ENCODE measurements around the gene ABCE1. TPM values are rescaled to one million over a fixed set of nuclear protein-coding genes. Genes with fewer than 3 reads are reported as not detected.
A peak's percentile ranks its signal among the peaks of the same experiment; 100 is the strongest.
"Not testable (repeated sequence)": the region's sequence is repeated elsewhere in the genome, so short reads cannot be mapped to it uniquely, and the experiment has no call there.

Gene ABCE1
- total and polyA plus RNA-seq, 10 of the 15 experiments (the other 5 are each of a cell fraction or from before 2014, with no cell fraction given): 75.9 to 172 (median 134) TPM

DNA sequence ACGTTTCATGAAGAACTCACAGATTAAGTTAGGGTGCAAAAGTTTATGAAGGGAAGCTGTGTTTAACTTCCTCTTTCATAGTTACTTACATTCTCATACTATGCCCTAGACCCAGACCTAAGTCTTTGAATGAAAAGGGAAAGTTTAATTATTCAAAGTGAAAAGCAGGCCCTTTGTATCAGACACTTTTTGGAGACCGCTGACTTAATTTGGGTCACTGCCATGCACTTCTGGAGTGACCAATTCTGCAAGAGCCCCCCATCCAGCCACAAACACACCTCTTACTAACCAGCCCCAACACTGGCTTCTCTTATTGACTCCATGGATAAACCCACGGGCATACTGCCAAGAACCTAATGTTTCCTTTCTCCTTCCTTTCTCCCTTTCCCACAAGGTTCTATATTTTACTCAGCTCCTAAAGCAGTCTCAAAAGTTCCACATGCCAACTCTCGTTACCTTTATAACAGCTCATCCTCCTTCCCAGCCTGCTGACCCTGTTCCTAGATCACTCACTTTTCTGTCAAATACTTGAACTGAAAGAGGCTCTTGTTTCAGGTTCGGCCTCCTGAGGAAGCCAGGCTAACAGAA lies 34.5 kb downstream of the ABCE1 start (continued):
- TF ChIP-seq, protein P1, sequence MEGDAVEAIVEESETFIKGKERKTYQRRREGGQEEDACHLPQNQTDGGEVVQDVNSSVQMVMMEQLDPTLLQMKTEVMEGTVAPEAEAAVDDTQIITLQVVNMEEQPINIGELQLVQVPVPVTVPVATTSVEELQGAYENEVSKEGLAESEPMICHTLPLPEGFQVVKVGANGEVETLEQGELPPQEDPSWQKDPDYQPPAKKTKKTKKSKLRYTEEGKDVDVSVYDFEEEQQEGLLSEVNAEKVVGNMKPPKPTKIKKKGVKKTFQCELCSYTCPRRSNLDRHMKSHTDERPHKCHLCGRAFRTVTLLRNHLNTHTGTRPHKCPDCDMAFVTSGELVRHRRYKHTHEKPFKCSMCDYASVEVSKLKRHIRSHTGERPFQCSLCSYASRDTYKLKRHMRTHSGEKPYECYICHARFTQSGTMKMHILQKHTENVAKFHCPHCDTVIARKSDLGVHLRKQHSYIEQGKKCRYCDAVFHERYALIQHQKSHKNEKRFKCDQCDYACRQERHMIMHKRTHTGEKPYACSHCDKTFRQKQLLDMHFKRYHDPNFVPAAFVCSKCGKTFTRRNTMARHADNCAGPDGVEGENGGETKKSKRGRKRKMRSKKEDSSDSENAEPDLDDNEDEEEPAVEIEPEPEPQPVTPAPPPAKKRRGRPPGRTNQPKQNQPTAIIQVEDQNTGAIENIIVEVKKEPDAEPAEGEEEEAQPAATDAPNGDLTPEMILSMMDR (IDR thresholded peaks at IDR 0.05 in 2 of 3, conservative IDR thresholded peaks at IDR 0.05 in 1 of 3; ENCODE audit: control insufficient read depth in 2 of 3, extremely low read depth in 1 of 3, insufficient read depth in 1 of 3, low read depth in 3 of 3, low read length in 3 of 3): no peak
- TF ChIP-seq IKZF2 (IDR thresholded peaks at IDR 0.05): peak; percentile 78 to 79

DNA sequence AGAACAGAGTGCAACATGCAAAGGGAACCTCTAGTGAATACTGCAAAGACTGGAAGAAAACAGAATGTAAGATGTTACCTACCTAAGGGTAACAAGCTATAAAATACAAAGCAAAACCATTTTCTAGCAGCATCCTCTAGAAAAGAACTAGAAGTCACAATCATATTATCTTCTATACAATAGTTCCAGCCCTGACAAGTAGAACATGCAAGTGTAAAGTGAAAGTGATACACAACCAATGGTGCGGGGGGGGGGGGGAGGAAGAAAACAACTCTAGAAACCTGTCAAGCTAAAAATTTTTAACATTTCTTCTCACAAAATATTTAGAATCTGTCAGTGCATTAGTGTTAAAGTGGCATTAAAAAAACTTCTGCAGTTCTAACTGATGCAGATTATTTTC lies 38.1 kb downstream of the ABCE1 start:
- H4K20me1 ChIP-seq (ENCODE audit: control insufficient read depth, insufficient read depth); BruUV-seq (replicated peaks); SMC1A ChIA-PET (ENCODE audit: uncharacterized antibody, unreplicated experiment); FAIRE-seq; H3K4me3 ChIP-seq; DNase-seq (ENCODE audit: low read depth, low spot score); H3K27me3 ChIP-seq (replicated peaks in 1 of 2; ENCODE audit: control insufficient read depth in 2 of 2, insufficient read depth in 2 of 2, low read length in 1 of 2); POLR2A ChIA-PET; in situ Hi-C loops (cut with MboI); H3K27ac ChIP-seq (ENCODE audit: control insufficient read depth, insufficient read depth); H3K9me3 ChIP-seq (replicated peaks; ENCODE audit: control insufficient read depth, insufficient read depth, low read length); H2AFZ ChIP-seq (ENCODE audit: control insufficient read depth, low read depth, low read length); H3K9ac ChIP-seq (ENCODE audit: control insufficient read depth, insufficient read depth, low read length); H3K79me2 ChIP-seq (ENCODE audit: control insufficient read depth, insufficient read depth, low read length): not testable (repeated sequence)
- ChIA-PET RAD21 (ENCODE audit: unreplicated experiment) (interaction anchor here (1.0 kb wide), 1 partner anchor 31 kb away, joined by 3 read pairs; no protein-coding TSS in a partner anchor), CTCF (interaction anchor here (1.3 kb wide), 1 partner anchor 38 kb away, joined by 3 read pairs; no protein-coding TSS in a partner anchor)
- ATAC-seq: peak; percentile 24; the same call in 2 of the 3 replicates
- peaks cover 4 to 15% of the 10 kb centered on the region in 2 experiments for H3K36me3 ChIP-seq (ENCODE audit: control insufficient read depth in 2 of 2, insufficient read depth in 2 of 2, low read length in 1 of 2)
- intact Hi-C loops (cut with micrococcal nuclease; ENCODE audit: unreplicated experiment): loop anchor here (10.0 kb wide), 1 partner anchor 961 kb away; no protein-coding TSS in a partner anchor
- H3K4me2 ChIP-seq (ENCODE audit: control insufficient read depth, insufficient read depth): peak overlapping the region; percentile 57; the same call in 1 of the 2 replicates
- peaks cover 20% of the 10 kb centered on the region for H3K4me1 ChIP-seq (ENCODE audit: control insufficient read depth, insufficient read depth, low read length)
- WGBS (ENCODE audit: insufficient coverage, insufficient replicate concordance, low lambda C conversion rate, missing lambda C conversion rate): no CpG with 5 or more reads among the region's 1 CpG

Measured in GM12878 (cell line).